ENCODE measurements around the gene RPUSD3.
A peak's percentile ranks its signal among the peaks of the same experiment; 100 is the strongest.

The RPUSD3 gene, protein sequence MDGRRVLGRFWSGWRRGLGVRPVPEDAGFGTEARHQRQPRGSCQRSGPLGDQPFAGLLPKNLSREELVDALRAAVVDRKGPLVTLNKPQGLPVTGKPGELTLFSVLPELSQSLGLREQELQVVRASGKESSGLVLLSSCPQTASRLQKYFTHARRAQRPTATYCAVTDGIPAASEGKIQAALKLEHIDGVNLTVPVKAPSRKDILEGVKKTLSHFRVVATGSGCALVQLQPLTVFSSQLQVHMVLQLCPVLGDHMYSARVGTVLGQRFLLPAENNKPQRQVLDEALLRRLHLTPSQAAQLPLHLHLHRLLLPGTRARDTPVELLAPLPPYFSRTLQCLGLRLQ

DNA sequence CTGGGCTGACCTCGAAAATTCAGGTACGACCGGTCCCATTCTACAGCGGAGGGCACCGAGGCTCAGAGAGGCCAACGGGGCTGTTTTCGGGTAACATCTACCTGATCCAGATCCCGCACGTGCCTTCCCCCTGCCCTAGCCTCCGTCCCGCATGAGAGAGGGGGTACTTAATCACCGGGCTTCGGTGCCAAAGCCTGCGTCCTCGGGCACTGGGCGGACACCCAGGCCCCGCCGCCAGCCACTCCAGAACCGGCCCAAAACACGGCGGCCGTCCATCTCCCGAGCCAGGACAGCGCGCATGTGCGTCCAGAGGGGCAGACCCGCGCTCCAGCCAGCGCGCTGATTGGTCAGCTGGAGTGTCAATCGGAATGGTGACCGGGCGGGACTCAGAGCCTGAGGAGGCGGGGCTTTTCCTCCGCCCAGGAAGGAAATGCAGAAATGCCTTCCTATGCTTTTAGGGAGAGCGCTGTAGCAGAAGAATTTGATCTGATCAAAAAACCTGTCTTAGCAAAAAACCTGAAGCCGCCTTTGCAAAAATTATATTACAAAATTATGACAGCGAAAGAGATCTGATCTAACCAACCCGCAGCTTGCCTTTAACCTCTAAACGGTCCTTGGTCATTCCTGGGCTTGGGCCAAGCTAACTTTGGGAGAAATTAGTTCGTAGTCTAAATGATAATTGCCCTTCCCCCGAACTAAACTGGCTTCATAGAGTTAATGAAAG lies at the start of gene RPUSD3:
RPUSD3 (minus strand) TSS at position 294 of the 724 bp plus-strand sequence; CDS start at position 276, 18 bp downstream.
- peak within 1 kb of the TSS; percentile 96 for H3K4me3 Mint-ChIP-seq
- peak within 1 kb of the TSS; percentile 80 for H3K27ac Mint-ChIP-seq
- H3K27me3 Mint-ChIP-seq: no peaks in the 10 kb centered on the region
- ATAC-seq (peak; percentile 97), DNase-seq (peak; percentile 99)
- peaks cover 28% of the 10 kb centered on the region for H3K4me1 Mint-ChIP-seq
- no peaks in the 10 kb centered on the region for H3K9me3 Mint-ChIP-seq
- peaks cover 14% of the 10 kb centered on the region for H3K36me3 Mint-ChIP-seq (ENCODE audit: low read depth)

DNA sequence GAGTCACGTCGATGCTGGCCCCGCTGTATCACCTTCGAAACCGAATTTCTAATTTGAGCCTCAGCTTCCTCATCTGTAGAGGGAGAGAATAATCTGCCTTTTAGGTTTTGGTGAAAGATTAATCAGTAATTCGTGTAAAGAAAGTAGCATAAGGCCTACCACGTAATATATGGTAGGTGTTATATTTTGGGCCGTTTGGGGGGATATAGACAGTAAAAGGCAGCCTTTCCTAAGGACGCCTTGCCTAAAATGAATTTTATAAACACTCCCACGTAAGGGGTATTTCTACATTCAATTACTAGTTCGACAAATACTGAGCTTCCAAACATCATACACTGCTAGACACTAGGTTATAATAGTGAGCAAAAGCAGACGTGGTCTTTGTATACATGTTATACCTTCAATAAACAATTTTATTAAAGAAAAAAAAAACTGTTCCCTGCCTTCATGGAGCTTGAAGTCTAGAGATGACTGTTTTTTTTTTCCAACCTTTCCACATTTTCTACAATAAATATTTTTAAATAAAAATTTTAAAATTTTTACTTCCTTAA lies 47.3 kb upstream of the RPUSD3 start:
- H3K27ac Mint-ChIP-seq: peak overlapping the region; percentile 98
- peak overlapping the region; percentile 96 for H3K4me3 Mint-ChIP-seq
- peaks cover 38% of the 10 kb centered on the region for H3K36me3 Mint-ChIP-seq (ENCODE audit: low read depth)
- ATAC-seq (no peak), DNase-seq (no peak)
- H3K9me3 Mint-ChIP-seq: peaks cover 4% of the 10 kb centered on the region
- H3K4me1 Mint-ChIP-seq: peaks cover 52% of the 10 kb centered on the region
- no peaks in the 10 kb centered on the region for H3K27me3 Mint-ChIP-seq

DNA sequence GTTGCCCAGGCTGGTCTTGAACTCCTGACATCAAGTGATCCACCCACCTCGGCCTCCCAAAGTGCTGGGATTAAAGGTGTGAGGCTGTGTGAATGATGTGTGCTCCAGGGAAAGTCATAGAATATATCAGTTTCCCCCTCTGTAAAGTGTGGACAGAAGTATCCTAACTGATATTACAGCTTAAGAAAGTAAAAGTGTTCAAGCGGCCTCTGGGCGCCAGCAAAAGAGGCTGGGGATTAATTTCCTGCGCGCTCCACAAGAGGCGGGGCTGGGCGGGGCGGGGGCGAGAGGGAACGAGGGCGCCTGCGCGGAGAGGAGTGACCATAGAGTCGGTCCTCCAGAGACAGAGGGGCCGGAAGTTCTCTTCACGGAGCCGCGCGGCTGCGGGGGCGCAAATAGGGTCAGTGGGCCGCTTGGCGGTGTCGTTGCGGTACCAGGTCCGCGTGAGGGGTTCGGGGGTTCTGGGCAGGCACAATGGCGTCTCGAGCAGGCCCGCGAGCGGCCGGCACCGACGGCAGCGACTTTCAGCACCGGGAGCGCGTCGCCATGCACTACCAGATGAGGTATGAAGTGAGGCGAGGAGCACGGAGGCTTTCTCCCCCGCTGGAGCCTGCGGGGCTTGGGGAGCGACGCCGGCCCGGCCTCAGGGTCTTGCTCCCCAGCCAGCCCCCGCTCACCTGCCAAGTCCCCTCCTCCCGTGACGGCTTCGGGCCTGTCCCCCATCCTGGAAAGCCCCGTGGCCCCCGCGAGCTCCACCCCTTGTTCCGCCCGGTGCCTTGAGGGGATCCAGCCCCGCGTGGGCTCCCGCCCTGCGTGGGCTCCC lies 46.7 kb upstream of the RPUSD3 start, which contains the start of gene JAGN1:
JAGN1 (plus strand) TSS at position 362 of the 823 bp plus-strand sequence; CDS start at position 475, 113 bp downstream.
- H3K4me1 Mint-ChIP-seq: peaks cover 46% of the 10 kb centered on the region
- no peaks in the 10 kb centered on the region for H3K27me3 Mint-ChIP-seq
- peak within 1 kb of the TSS; percentile 96 for H3K4me3 Mint-ChIP-seq

DNA sequence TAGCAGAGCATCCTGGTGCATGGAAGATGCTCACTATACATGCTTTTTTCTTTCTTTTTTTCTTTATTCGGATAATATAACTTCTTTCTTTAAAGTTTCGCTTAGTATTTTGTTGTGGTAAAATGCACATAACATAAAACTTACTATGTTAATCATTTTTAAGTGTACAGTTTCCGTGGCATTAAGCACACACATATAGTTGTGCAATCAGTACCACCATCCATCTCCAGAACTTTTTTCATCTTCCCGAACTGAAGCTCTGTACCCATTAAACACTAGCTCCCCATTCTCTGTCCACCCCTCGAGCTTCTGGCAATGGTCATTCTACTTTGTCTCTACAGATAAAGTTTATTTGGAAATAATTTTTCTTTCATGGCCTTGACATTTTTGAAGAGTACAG lies 45.6 kb upstream of the RPUSD3 start:
- peaks cover 37% of the 10 kb centered on the region for H3K4me1 Mint-ChIP-seq
- H3K27ac Mint-ChIP-seq: peak overlapping the region; percentile 98
- no peaks in the 10 kb centered on the region for H3K9me3 Mint-ChIP-seq
- no peak for DNase-seq
- no peak for ATAC-seq
- H3K4me3 Mint-ChIP-seq: peak overlapping the region; percentile 96
- peaks cover 30% of the 10 kb centered on the region for H3K36me3 Mint-ChIP-seq (ENCODE audit: low read depth)
- H3K27me3 Mint-ChIP-seq: no peaks in the 10 kb centered on the region

More for the DNA sequence above, 46.7 kb upstream of the RPUSD3 start, which contains the start of gene JAGN1:
- peak; percentile 94 for DNase-seq
- H3K9me3 Mint-ChIP-seq: peaks cover 4% of the 10 kb centered on the region
- H3K36me3 Mint-ChIP-seq (ENCODE audit: low read depth): peaks cover 36% of the 10 kb centered on the region
- peak within 1 kb of the TSS; percentile 98 for H3K27ac Mint-ChIP-seq
- peak; percentile 84 for ATAC-seq

DNA sequence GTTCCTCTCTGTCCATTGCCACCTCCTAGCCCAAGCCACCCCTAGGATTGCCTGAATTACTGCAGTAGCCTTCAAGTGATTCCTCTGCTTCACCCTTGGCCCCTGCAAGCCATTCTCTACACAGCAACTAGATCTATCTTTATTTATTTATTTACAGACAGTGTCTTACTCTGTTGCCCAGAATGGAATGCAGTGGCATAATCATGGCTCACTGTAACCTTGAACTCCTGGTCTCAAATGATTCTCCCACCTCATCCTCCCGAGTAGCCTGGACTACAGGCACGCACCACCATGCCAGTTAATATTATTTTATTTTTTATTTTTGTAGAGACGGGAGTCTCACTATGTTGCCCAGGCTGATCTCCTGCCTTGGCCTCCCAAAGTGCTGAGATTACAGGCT lies 44.7 kb upstream of the RPUSD3 start:
- Mint-ChIP-seq H3K9me3 (no peaks in the 10 kb centered on the region), H3K4me1 (peaks cover 28% of the 10 kb centered on the region), H3K27me3 (no peaks in the 10 kb centered on the region), H3K36me3 (ENCODE audit: low read depth) (peaks cover 22% of the 10 kb centered on the region), H3K27ac (no peak overlapping the region), H3K4me3 (no peak overlapping the region)
- DNase-seq (no peak), ATAC-seq (no peak)

DNA sequence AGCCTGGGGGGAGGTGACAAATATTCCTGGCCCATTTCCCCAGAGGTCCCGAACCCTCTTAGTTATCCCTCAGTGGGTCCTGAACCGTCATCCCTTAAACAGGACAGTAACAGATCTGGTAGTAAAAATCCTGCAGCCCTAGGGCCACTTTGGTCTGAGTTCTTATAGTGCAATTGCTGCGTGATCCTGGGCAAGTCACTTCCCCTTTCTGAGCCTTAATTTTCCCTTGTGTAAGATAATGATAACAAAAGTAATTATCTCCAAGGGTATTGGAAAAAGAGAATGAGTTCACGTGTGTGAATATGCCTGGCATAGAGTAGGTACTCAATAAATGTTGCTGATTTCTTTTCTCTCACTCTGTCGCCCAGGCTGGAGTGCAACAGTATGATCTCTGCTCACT lies 43.7 kb upstream of the RPUSD3 start:
- no peak for ATAC-seq
- H3K27me3 Mint-ChIP-seq: no peaks in the 10 kb centered on the region
- DNase-seq: no peak
- no peaks in the 10 kb centered on the region for H3K9me3 Mint-ChIP-seq
- peaks cover 11% of the 10 kb centered on the region for H3K36me3 Mint-ChIP-seq (ENCODE audit: low read depth)
- H3K27ac Mint-ChIP-seq: no peak overlapping the region
- peaks cover 19% of the 10 kb centered on the region for H3K4me1 Mint-ChIP-seq
- no peak overlapping the region for H3K4me3 Mint-ChIP-seq

DNA sequence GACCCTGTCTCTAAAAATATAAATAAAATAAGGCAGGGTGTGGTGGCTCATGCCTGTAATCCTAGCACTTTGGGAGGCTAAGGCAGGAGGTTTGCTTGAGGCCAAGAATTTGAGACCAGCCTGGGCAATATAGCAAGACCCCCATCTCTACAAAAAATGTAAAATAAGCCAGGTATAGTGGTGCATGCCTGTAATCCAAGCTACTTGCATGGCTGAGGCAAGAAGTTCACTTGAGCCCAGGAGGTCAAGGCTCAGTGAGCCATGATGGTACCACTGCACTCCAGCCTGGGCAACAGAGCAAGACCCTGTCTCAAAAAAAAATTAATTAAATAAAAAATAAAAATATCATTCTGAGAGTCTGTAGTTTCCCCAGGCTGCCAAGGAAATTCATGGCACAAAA lies 42.5 kb upstream of the RPUSD3 start:
- DNase-seq: no peak
- Mint-ChIP-seq H3K27me3 (no peaks in the 10 kb centered on the region), H3K4me3 (no peak overlapping the region), H3K36me3 (ENCODE audit: low read depth) (peaks cover 4% of the 10 kb centered on the region), H3K27ac (no peak overlapping the region), H3K4me1 (peaks cover 11% of the 10 kb centered on the region), H3K9me3 (no peaks in the 10 kb centered on the region)
- ATAC-seq: no peak

DNA sequence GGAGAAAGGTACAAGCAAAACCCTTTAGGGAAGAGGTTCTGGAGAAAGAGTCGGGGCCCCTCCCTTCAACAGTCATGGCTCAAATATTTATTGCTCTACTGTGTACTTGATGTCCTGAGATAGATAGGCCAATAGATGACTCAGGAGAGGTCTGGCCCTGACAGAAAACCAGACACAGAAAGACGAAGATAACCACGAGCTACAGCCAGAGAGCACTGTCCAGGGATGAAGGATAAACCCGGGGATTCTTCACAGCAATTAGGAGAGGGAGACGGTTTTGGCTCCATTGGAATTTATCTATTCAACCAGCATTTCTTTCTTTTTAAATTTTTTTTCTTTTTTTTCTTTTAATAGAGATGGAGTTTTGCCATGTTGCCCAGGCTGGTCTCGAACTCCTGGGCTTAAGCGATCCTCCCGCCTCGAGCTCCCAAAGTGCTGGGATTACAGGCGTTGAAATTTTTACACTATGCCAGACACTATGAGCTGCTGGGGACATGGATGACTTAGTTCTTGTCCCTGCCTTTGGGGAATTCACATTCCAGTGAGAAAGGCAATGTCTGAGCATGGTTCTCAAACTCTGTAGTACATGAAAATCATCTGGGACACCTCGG lies 40.9 kb upstream of the RPUSD3 start:
- no peak overlapping the region for H3K4me3 Mint-ChIP-seq
- no peaks in the 10 kb centered on the region for H3K36me3 Mint-ChIP-seq (ENCODE audit: low read depth)
- H3K27ac Mint-ChIP-seq: no peak overlapping the region
- H3K27me3 Mint-ChIP-seq: no peaks in the 10 kb centered on the region
- DNase-seq: no peak
- H3K9me3 Mint-ChIP-seq: no peaks in the 10 kb centered on the region
- H3K4me1 Mint-ChIP-seq: peaks cover 3% of the 10 kb centered on the region
- no peak for ATAC-seq

DNA sequence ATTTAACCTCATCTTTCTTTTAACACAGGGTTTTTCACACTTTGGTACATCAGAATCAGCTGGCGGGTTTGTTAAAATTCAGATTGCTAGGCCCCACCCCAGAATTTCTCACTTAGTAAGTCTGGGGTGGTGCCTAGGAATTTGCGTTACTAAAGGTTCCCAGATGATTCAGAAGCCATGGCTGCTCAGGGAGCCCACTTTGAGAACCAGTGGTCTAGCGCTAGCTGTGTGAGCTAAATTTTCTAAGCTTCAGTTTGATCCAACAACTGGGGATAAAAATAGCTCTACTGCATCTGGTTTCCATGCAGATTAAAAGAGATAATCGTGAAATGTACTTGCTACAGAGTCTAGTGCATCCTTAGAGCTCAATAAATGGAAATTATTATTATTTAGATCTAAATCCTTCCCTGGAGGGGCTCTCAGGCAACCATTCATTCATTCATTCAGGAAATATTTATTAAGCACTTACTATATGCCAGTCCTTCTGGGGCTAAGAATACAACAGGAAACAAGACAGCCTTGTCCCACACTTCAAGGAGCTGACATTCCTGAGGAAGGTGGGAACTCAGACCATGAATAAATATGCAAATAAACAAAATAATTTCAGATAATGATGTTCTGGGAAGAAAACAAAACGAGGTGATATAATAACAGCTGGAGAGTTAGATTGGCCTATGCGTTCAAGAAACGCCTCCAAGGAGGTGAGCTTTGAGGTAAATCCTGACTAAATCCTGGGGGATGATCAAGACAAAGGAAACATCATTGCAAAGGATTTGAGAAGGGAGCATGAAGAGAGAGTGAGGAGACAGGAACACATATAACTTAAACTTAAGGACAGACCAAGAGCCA lies 40.1 kb upstream of the RPUSD3 start:
- Mint-ChIP-seq H3K36me3 (ENCODE audit: low read depth) (no peaks in the 10 kb centered on the region), H3K9me3 (no peaks in the 10 kb centered on the region), H3K27me3 (no peaks in the 10 kb centered on the region), H3K27ac (no peak overlapping the region), H3K4me1 (no peaks in the 10 kb centered on the region), H3K4me3 (no peak overlapping the region)
- ATAC-seq: no peak
- DNase-seq: no peak

DNA sequence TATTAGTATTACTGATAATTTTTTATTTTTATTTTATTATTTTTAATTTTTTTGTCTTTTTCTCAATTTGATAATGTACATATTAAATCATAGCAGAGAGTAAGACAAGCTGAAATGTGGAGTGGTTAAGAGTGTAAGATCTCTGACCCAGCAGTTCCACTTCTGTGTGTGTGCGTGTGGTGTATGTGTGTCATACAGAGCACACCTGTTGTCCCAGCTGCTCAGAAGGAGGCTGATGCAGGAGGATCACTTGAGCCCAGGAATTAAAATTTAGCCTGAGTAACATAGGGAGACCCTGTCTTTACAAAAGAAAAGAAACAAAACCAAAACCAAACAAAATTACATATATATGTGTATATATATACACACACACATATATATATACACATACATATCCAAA lies 37.6 kb upstream of the RPUSD3 start:
- H3K27ac Mint-ChIP-seq: no peak overlapping the region
- ATAC-seq (no peak), DNase-seq (no peak)
- no peaks in the 10 kb centered on the region for H3K9me3 Mint-ChIP-seq
- H3K4me3 Mint-ChIP-seq: no peak overlapping the region
- no peaks in the 10 kb centered on the region for H3K4me1 Mint-ChIP-seq
- H3K36me3 Mint-ChIP-seq (ENCODE audit: low read depth): no peaks in the 10 kb centered on the region
- no peaks in the 10 kb centered on the region for H3K27me3 Mint-ChIP-seq

DNA sequence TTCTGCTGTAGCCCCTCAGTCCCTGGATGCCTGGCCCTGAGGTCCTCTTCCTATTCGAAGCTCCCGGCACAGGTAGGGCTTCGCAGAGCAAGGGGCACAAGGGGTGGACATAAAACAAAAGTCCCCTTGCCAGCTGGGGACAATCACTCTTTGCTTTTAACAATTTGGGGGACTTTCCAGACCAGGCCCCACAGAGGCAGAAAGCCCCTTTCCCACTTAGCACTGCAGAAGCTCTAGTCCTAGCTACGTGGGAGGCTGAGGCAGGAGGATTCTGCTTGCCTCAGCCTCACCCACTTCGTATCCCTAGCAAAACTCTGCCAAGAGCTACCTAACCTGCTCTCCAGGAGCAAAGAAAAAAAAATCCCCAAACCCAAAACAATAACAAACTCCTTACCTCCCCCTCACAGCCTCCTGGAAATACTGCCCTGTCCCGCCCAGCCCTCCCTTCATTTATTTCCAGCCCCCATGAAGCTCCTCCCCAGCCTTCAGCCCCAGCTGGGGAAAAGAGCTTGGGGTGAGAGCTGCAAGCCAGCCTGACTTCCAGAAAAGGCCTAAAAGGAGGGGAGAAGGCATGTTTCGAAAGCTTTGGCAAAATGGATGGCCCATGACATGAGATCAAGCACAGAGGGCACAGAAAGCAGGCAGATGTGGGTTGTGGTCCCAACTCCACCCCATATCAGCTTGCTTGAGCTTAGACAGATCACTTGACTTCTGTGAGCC lies 36.2 kb upstream of the RPUSD3 start, which contains the start of gene CIDEC:
CIDEC (minus strand) TSS at position 424 of the 720 bp plus-strand sequence. CDS start 1,767 bp downstream, outside the sequence.
- Mint-ChIP-seq H3K4me3 (no peak within 1 kb of the TSS), H3K27ac (no peak within 1 kb of the TSS), H3K36me3 (ENCODE audit: low read depth) (no peaks in the 10 kb centered on the region), H3K4me1 (no peaks in the 10 kb centered on the region), H3K9me3 (no peaks in the 10 kb centered on the region), H3K27me3 (no peaks in the 10 kb centered on the region)
- DNase-seq (no peak), ATAC-seq (no peak)

DNA sequence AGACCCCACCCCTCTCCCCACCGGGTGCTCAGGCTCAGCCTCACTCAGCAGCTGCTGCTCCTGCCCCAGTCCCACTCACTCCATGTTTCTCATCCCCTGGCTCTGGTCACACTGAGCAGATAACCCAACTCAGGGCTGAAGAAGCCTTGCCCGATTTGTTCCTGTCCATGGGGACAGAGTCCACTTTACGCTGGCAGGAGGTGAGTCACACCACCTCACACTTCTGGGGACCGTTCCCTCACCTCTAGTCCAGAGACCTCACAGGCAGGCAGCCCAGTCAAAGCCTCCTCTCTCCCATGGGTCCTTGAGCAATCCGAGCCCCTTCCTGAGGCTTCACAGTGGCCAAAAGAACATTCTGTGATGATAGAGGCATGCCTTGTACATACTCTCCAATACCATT lies 34.9 kb upstream of the RPUSD3 start:
- Mint-ChIP-seq H3K27ac (no peak overlapping the region), H3K4me3 (no peak overlapping the region), H3K27me3 (no peaks in the 10 kb centered on the region), H3K4me1 (no peaks in the 10 kb centered on the region), H3K36me3 (ENCODE audit: low read depth) (no peaks in the 10 kb centered on the region), H3K9me3 (no peaks in the 10 kb centered on the region)
- DNase-seq (no peak), ATAC-seq (no peak)

DNA sequence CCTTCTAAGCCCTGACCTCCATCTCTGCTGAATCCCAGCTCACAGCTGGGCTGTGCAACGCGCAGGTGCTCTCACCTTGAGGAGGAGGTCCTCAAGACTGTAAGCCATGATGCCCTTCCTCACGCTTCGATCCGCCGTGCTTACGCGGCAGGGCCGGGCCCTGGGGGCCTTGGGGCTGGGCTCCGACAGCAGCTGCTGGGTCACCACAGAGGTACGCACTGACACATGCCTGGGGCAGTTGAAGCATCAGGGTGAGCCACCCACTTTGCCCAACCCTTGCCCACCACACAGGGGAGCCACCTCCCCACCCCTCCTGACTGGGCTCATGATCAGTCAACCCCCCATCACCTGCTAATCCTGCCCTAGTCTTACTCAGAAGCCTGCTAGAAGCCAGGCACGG lies 33.2 kb upstream of the RPUSD3 start:
- H3K9me3 Mint-ChIP-seq: no peaks in the 10 kb centered on the region

More for the DNA sequence above, 33.2 kb upstream of the RPUSD3 start:
- no peaks in the 10 kb centered on the region for H3K27me3 Mint-ChIP-seq
- DNase-seq: no peak
- no peaks in the 10 kb centered on the region for H3K36me3 Mint-ChIP-seq (ENCODE audit: low read depth)
- H3K27ac Mint-ChIP-seq: no peak overlapping the region
- no peak overlapping the region for H3K4me3 Mint-ChIP-seq
- no peaks in the 10 kb centered on the region for H3K4me1 Mint-ChIP-seq
- peak; percentile 61 for ATAC-seq

Measured in activated naive CD8-positive, alpha-beta T cell treated with anti-CD3 and anti-CD28 coated beads, Interleukin-2, amount 50 U/mL, for 24 hours (primary cell).